Naive thymus-derived CD8-positive, alpha-beta T cell (primary cell): ENCODE data around the gene S100A4. TPM values are rescaled to one million over a fixed set of nuclear protein-coding genes. Genes with fewer than 3 reads are reported as not detected.

Source experiments
- ATAC-seq, 2 donors: fragments of 150-1000 bp; cut with Tn5 transposase in 1 of 2; sonication (Bioruptor Pico), chemical (Tn5 transposase) in 1 of 2; 1 replicate in 1 of 2; 2 replicates in 1 of 2; pipeline ENCODE4 v1.10.0; 2021; ENCODE audit warnings: mild to moderate bottlenecking in 2 of 2, moderate library complexity in 2 of 2
- POLR2A ChIA-PET: fragments of 350-600 bp; sonication (Branson Sonifier 250); formaldehyde crosslinking; loops from one replicate; lab custom pipeline; 2021; ENCODE audit warnings: antibody characterized with exemption; lab: Charles Lee
- DNase-seq, 10 donors: peaks; one replicate each; pipeline versions ENCODE4 v3.0.0 to v3.0.0-alpha.2; 2020 to 2022
- H3K27ac Mint-ChIP-seq, 10 donors: one replicate each; pipeline ENCODE4 v1.8.0; 2020 to 2022; ENCODE audit warnings: mild to moderate bottlenecking in 10 of 10, mixed read lengths in 10 of 10, moderate library complexity in 4 of 10, inconsistent platforms in 1 of 10
- H3K27me3 Mint-ChIP-seq, 5 donors: one replicate each; pipeline ENCODE4 v1.8.0; 2021 to 2022; ENCODE audit warnings: mixed read lengths in 5 of 5
- H3K36me3 Mint-ChIP-seq, 3 donors: one replicate each; pipeline ENCODE4 v1.8.0; 2020 to 2022; ENCODE audit warnings: mixed read lengths in 3 of 3, mild to moderate bottlenecking in 2 of 3, inconsistent platforms in 1 of 3
- H3K4me1 Mint-ChIP-seq, 4 donors: one replicate each; pipeline ENCODE4 v1.8.0; 2021 to 2022; ENCODE audit warnings: mixed read lengths in 4 of 4
- H3K4me3 Mint-ChIP-seq, 10 donors: one replicate each; pipeline ENCODE4 v1.8.0; 2020 to 2022; ENCODE audit warnings: mild to moderate bottlenecking in 10 of 10, mixed read lengths in 10 of 10, moderate library complexity in 6 of 10, inconsistent platforms in 1 of 10
- H3K9me3 Mint-ChIP-seq, 9 donors: one replicate each; pipeline ENCODE4 v1.8.0; 2020 to 2022; ENCODE audit warnings: mixed read lengths in 9 of 9, mild to moderate bottlenecking in 3 of 9, inconsistent platforms in 1 of 9, moderate library complexity in 1 of 9
- polyA plus RNA-seq, 3 donors: library from polyadenylated mRNA; unstranded; fragments of 300-500 nt; fragmentation: Illumina TruSeq; gene quantifications; one replicate each; pipeline ENCODE4 v1.2.3, GENCODE V29; 2021
- total RNA-seq, 8 experiments: library from RNA in 2 of 8; stranded (reverse) in 2 of 8; gene quantifications; one replicate each; pipeline ENCODE4 v1.2.3 and lab custom pipeline; 2021 to 2026

S100A4 gene
- total and polyA plus RNA-seq, 5 experiments from 2014 or later, result 115 to 1,131 (median 421) TPM

DNA sequence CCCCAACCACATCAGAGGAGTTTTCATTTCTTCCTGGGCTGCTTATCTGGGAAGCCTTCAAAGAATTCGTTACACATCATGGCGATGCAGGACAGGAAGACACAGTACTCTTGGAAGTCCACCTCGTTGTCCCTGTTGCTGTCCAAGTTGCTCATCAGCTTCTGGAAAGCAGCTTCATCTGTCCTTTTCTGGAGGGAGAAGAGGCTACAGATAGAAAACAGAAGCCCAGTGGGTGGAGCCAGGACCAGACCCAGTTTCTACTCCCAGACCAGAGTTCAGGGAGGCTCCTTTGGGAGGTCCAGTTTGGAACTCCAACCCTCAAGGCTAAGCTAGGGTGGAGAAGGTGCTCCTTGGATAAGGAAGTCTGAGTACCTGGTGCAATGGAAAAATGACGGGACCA lies 1.9 kb downstream of the S100A4 start:
- peaks cover 61 to 90% (median 79%) of the 10 kb centered on the region in 4 donors for H3K4me1 Mint-ChIP-seq
- POLR2A ChIA-PET, result interaction anchor here (1.0 to 9.7 kb wide), 7 partner anchors 9 to 90 kb away, joined by 3 to 340 read pairs (median 7); partner anchors contain the start of genes CHTOP and S100A6
- no peaks in the 10 kb centered on the region for H3K9me3 Mint-ChIP-seq
- no peaks in the 10 kb centered on the region for H3K27me3 Mint-ChIP-seq
- peak overlapping the region; percentile 88 to 97 (median 92) for H3K4me3 Mint-ChIP-seq
- ATAC-seq (no peak), DNase-seq (no peak)
- peaks cover 0 to 21% (median 12%) of the 10 kb centered on the region in 3 donors for H3K36me3 Mint-ChIP-seq
- peak overlapping the region; percentile 94 to 99 (median 97) for H3K27ac Mint-ChIP-seq

DNA sequence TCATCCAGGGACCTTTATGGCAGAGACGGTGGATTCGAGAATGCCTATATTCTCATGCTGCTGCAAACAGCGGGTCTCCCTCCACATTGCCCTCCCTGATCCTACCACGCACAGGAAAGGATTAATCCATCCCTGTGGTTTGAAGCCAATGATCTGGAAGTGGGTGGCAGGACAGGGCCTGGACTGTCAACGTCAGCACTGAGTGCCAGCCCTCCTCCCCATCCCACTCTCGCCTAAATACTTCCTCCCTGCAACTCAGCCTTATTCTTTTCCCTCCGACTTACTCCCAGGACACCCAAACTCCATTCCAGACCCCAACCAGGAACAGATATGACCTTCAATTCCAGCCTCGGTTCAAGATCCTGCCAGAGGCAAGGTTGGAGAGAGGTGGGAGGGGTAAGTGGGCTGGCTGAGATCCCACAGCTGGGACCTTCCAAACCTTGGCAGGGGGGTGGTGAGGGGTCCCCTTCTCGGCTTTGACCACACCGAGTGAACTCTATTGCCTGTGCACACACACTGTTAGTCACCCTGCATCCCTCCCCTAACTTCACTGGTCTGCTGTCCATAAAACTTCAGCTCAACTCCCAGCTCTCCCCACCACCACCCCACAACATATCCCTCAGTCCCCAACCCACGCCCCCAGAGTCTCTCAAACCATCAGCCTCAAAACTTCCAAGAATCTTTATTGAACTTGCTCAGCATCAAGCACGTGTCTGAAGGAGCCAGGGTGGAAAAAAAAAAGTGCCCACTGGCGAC lies 2.5 kb downstream of the S100A4 start:
- Mint-ChIP-seq H3K27me3 (no peaks in the 10 kb centered on the region), H3K4me3 (peak overlapping the region; percentile 57 to 97 (median 92)), H3K9me3 (no peaks in the 10 kb centered on the region), H3K27ac (peak overlapping the region; percentile 94 to 98 (median 96)), H3K36me3 (peaks cover 0 to 21% (median 12%) of the 10 kb centered on the region in 3 donors), H3K4me1 (peaks cover 58 to 91% (median 77%) of the 10 kb centered on the region in 4 donors)
- no peak for DNase-seq
- POLR2A ChIA-PET, result interaction anchor here (1.2 to 9.7 kb wide), 3 partner anchors 9 to 91 kb away, joined by 3 to 340 read pairs (median 29); partner anchors contain the start of genes CHTOP and S100A6
- no peak for ATAC-seq

GRCh38 chr1:153541641-153542590 lies 3.7 kb downstream of the S100A4 start:
- no peak for ATAC-seq
- Mint-ChIP-seq H3K9me3 (no peaks in the 10 kb centered on the region), H3K27ac (peak overlapping the region; percentile 94 to 98 (median 96)), H3K36me3 (peaks cover 0 to 21% (median 12%) of the 10 kb centered on the region in 3 donors), H3K4me3 (peak overlapping the region in 9 of 10 donors; percentile 45 to 94 (median 83)), H3K27me3 (no peaks in the 10 kb centered on the region), H3K4me1 (peaks cover 58 to 91% (median 83%) of the 10 kb centered on the region in 4 donors)
- no peak for DNase-seq
- POLR2A ChIA-PET, result interaction anchor here (1.5 to 2.4 kb wide), 2 partner anchors 9 to 92 kb away, joined by 7 to 33 read pairs; partner anchors contain the start of gene CHTOP

DNA sequence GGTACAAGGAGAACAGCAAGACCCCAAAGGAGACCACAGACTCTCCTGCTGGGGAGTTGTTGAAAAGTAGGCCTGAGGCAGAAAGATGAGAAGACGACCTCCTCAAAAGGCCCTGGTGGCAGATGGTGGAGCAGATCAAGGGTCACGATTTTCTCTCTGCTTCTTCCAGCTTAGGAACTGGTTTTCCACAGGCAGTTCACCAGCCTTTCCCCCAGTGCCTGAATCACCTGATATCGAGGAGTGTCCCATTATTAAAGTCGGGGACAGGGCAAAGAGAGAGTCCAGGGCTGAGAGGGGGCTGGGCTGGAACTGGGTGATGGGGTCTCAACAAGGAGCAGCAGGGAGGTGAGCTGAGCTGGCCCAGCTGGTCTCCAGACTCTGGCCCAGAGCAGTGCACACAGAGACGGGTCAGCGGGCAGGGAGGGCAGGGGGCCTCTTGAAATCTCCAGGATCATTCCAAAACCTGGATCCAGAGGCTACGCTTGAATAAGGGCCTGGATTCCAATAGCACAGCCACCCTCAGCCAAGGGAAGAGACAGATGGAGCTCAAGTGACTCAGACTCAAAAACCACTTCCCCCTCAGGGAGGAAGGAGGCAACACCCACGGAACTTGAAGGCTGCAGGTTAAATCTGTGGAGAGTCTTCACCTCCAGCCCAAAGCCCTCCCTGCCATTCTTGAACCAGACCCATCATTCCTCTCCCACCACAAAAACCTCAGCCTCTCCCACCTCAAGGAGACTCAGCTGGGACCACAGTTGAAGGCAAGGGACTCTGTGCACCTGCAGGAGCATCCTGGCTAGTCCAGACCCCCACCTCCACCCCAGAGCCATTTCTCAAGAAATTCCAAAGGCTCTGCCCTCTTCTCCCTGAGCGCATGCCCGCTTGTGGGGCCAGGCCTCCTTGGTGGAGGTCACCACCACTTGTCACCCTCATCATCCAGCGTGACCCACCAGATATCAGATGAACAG lies 4.9 kb downstream of the S100A4 start, which contains the start of gene S100A5:
S100A5 (minus strand) TSS at position 541 of the 968 bp plus-strand sequence. CDS start 743 bp downstream, outside the sequence.
- Mint-ChIP-seq H3K27ac (peak within 1 kb of the TSS; percentile 94 to 97 (median 95)), H3K4me3 (peak within 1 kb of the TSS; percentile 60 to 94 (median 81)), H3K9me3 (no peaks in the 10 kb centered on the region), H3K4me1 (peaks cover 58 to 90% (median 82%) of the 10 kb centered on the region in 4 donors), H3K27me3 (no peaks in the 10 kb centered on the region), H3K36me3 (peaks cover 0 to 21% (median 12%) of the 10 kb centered on the region in 3 donors)
- ATAC-seq (peak in 1 of 2 donors; percentile 21), DNase-seq (peak in 9 of 10 donors; percentile 21 to 71 (median 44))
- POLR2A ChIA-PET, result interaction anchor here (0.8 to 2.4 kb wide), 6 partner anchors 8 to 680 kb away, joined by 3 to 33 read pairs (median 6); partner anchors contain the start of genes CHTOP, S100A2 and UBAP2L

- Mint-ChIP-seq H3K4me1 (peaks cover 53 to 89% (median 81%) of the 10 kb centered on the region in 4 donors), H3K27me3 (no peaks in the 10 kb centered on the region), H3K4me3 (peak overlapping the region; percentile 9 to 94 (median 81)), H3K27ac (peak overlapping the region; percentile 94 to 97 (median 95)), H3K9me3 (no peaks in the 10 kb centered on the region), H3K36me3 (peaks cover 0 to 21% (median 8%) of the 10 kb centered on the region in 3 donors)
- ATAC-seq, result no peak
- DNase-seq, result no peak
- POLR2A ChIA-PET, result interaction anchor here (1.4 to 5.0 kb wide), 3 partner anchors 17 to 95 kb away, joined by 3 to 29 read pairs (median 5); partner anchors contain the start of genes CHTOP and S100A2
These were observed 6.1 kb downstream of the S100A4 start for GRCh38 chr1:153539395-153540093.

GRCh38 chr1:153538315-153538821 lies 7.2 kb downstream of the S100A4 start:
- ATAC-seq, result no peak
- Mint-ChIP-seq H3K9me3 (no peaks in the 10 kb centered on the region), H3K27me3 (no peaks in the 10 kb centered on the region), H3K4me3 (peak overlapping the region in 2 of 10 donors; percentile 39 to 54), H3K27ac (peak overlapping the region in 8 of 10 donors; percentile 9 to 98 (median 66)), H3K36me3 (peaks cover 0 to 20% (median 1%) of the 10 kb centered on the region in 3 donors), H3K4me1 (peaks cover 54 to 88% (median 81%) of the 10 kb centered on the region in 4 donors)
- DNase-seq, result no peak
- POLR2A ChIA-PET, result interaction anchor here (0.6 to 7.6 kb wide), 5 partner anchors 9 to 194 kb away, joined by 5 to 340 read pairs (median 29); partner anchors contain the start of genes CHTOP, S100A2, S100A3 and S100A4

- peak overlapping the region in 9 of 10 donors; percentile 41 to 99 (median 92) for H3K27ac Mint-ChIP-seq
- POLR2A ChIA-PET, result interaction anchor here (4.1 to 7.6 kb wide), 3 partner anchors 10 to 97 kb away, joined by 29 to 340 read pairs (median 44); partner anchors contain the start of genes CHTOP, S100A3 and S100A4
- peaks cover 53 to 88% (median 81%) of the 10 kb centered on the region in 4 donors for H3K4me1 Mint-ChIP-seq
- H3K36me3 Mint-ChIP-seq, result peaks cover 0 to 16% (median 0%) of the 10 kb centered on the region in 3 donors
- H3K27me3 Mint-ChIP-seq, result no peaks in the 10 kb centered on the region
- DNase-seq, result no peak
- no peak for ATAC-seq
- H3K9me3 Mint-ChIP-seq, result no peaks in the 10 kb centered on the region
- H3K4me3 Mint-ChIP-seq, result peak overlapping the region in 7 of 10 donors; percentile 24 to 95 (median 60)
These were observed 8.3 kb downstream of the S100A4 start for GRCh38 chr1:153537376-153537730.

DNA sequence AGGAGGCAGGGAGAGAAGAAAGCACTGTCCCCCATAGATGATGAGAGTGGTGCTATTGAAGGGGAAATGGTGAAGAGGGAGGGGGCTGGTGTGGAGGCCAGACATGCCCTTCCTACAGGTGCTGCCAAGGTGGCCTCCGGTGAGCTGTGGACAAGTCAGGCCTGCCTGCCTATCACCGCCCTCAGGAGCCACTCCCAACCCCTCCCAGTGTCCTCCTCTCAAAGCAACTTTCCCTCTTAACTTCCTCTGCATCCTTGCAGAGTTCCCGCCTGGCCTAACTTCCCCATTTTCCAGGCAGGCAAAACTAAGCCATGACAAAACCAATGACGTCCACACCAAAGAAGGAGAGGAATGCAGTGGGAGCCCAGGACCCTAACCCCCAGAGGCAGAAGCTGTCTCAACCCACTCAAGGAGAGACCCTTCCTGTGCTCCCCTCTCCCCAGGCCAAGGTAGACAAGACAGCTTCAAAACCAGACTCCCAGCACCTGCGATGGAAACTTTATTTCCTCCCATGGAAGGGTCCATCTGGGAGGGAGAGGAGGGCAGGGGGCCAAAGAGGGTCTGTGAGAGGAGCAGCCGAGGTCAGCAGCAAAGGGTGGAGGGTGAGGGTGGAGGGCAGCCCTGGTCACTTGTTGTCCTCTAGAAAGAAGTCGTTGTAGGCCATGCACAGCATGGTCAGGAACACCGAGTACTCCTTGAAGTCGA lies 8.8 kb downstream of the S100A4 start:
- H3K27me3 Mint-ChIP-seq, result no peaks in the 10 kb centered on the region
- H3K27ac Mint-ChIP-seq, result peak overlapping the region; percentile 92 to 99 (median 98)
- POLR2A ChIA-PET, result interaction anchor here (0.6 to 7.6 kb wide), 7 partner anchors 11 to 190 kb away, joined by 4 to 340 read pairs (median 18); partner anchors contain the start of genes CHTOP, S100A2, S100A3 and S100A4
- peaks cover 55 to 88% (median 81%) of the 10 kb centered on the region in 4 donors for H3K4me1 Mint-ChIP-seq
- DNase-seq (no peak), ATAC-seq (no peak)
- H3K36me3 Mint-ChIP-seq, result peaks cover 0 to 16% (median 0%) of the 10 kb centered on the region in 3 donors
- H3K9me3 Mint-ChIP-seq, result no peaks in the 10 kb centered on the region
- peak overlapping the region; percentile 90 to 97 (median 92) for H3K4me3 Mint-ChIP-seq

DNA sequence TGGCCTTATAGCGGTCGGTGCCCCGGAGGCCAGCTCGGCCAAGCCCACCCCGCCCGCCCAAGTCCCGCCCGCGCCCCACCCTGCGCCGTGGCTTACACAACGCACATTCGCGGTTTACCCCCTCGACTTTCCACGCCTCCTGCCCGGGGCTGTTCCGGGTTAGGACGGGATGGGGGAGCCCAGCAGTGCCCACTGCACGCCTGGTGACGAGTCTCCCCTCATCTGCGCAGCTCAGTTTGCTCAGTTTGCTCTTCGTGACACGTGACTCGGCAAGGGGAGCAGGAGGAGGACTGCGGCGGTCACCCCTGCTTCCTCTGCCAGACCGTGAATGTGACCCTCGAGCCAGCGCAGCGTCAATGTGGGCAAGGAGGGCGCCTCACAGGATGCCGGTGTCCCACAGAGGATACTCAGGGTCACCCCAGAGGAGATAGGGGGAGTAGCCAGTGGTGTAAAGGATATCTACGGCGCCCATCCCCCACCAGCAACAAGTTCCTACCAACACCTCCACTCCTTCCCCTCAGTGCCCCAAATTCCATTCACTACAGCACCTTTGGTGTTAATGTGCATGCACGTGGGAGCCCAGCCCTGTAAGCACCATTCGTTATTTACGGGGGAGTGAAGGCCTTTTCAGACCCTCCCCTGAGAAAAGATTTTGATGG lies 9.5 kb downstream of the S100A4 start:
- Mint-ChIP-seq H3K4me1 (peaks cover 48 to 88% (median 79%) of the 10 kb centered on the region in 4 donors), H3K36me3 (peaks cover 0 to 16% (median 0%) of the 10 kb centered on the region in 3 donors), H3K4me3 (peak overlapping the region; percentile 90 to 97 (median 92)), H3K27ac (peak overlapping the region; percentile 92 to 99 (median 98)), H3K27me3 (no peaks in the 10 kb centered on the region), H3K9me3 (no peaks in the 10 kb centered on the region)
- peak; percentile 79 to 89 for ATAC-seq
- peak; percentile 67 to 94 (median 86) for DNase-seq
- POLR2A ChIA-PET, result interaction anchor here (0.6 to 7.6 kb wide), 20 partner anchors 9 to 1249 kb away, joined by 3 to 340 read pairs (median 6); partner anchors contain the start of genes CHTOP, ILF2, INTS3 and RPS27
